Fibroblast of peridontal ligament (primary cell): ENCODE data around the gene INHBE.
"Not testable (repeated sequence)": the region's sequence is repeated elsewhere in the genome, so short reads cannot be mapped to it uniquely, and the experiment has no call there.

Experiments
- DNase-seq: peaks from one replicate; pipeline ENCODE4 v3.0.0-alpha.2; 2010; ENCODE audit errors: extremely low read depth

The INHBE gene

GRCh38 chr12:57441393-57441792 lies 13.7 kb upstream of the INHBE start:
- DNase-seq, result not testable (repeated sequence)

GRCh38 chr12:57441846-57442427 lies 13.2 kb upstream of the INHBE start:
- DNase-seq, result no peak

- not testable (repeated sequence) for DNase-seq
These were observed 10.8 kb upstream of the INHBE start for GRCh38 chr12:57444337-57444736.

- no peak for DNase-seq
These were observed 10.4 kb upstream of the INHBE start for GRCh38 chr12:57444744-57445143.

GRCh38 chr12:57446292-57446960 lies 8.7 kb upstream of the INHBE start:
- no peak for DNase-seq

GRCh38 chr12:57448669-57449068 lies 6.4 kb upstream of the INHBE start:
- no peak for DNase-seq

- no peak for DNase-seq
These were observed 5.7 kb upstream of the INHBE start for GRCh38 chr12:57449375-57449774.

- no peak for DNase-seq
These were observed 5.0 kb upstream of the INHBE start for GRCh38 chr12:57450057-57450456.

- DNase-seq, result peak; percentile 13
These were observed 3.8 kb upstream of the INHBE start for GRCh38 chr12:57451233-57451778.

- peak; percentile 82 for DNase-seq
These were observed 2.7 kb upstream of the INHBE start for GRCh38 chr12:57452181-57452936.

- peak; percentile 76 for DNase-seq
These were observed 2.1 kb upstream of the INHBE start for GRCh38 chr12:57452937-57453509.

GRCh38 chr12:57454213-57454565 lies 918 bp upstream of the INHBE start:
- DNase-seq, result no peak

- DNase-seq, result no peak
These were observed 452 bp downstream of the INHBE start for GRCh38 chr12:57455374-57456144.

- DNase-seq, result peak; percentile 13
These were observed 1.1 kb downstream of the INHBE start for GRCh38 chr12:57456145-57456700.

GRCh38 chr12:57456737-57457490 lies 1.8 kb downstream of the INHBE start:
- DNase-seq, result no peak

GRCh38 chr12:57458665-57459054 lies 3.6 kb downstream of the INHBE start:
- no peak for DNase-seq

- DNase-seq, result peak; percentile 96
These were observed 4.1 kb downstream of the INHBE start for GRCh38 chr12:57459055-57459749.

GRCh38 chr12:57459750-57460467 lies 4.8 kb downstream of the INHBE start, which contains the start of gene GLI1:
TSS of gene GLI1 (plus strand) at chr12:57459785. CDS start at chr12:57463692, 3,907 bp downstream.
- no peak for DNase-seq

GRCh38 chr12:57460468-57460784 lies 5.3 kb downstream of the INHBE start:
- DNase-seq, result no peak
